GM18502 (cell line): Measurements from ENCODE around the gene ENO4.

Experiments
- ATAC-seq: cut with Tn5 transposase; IDR thresholded peaks from one replicate; pipeline ENCODE4 v1.9.1; 2021; ENCODE audit warnings: mild to moderate bottlenecking; ENCODE audit not compliant: unreplicated experiment, poor library complexity

Gene ENO4

DNA sequence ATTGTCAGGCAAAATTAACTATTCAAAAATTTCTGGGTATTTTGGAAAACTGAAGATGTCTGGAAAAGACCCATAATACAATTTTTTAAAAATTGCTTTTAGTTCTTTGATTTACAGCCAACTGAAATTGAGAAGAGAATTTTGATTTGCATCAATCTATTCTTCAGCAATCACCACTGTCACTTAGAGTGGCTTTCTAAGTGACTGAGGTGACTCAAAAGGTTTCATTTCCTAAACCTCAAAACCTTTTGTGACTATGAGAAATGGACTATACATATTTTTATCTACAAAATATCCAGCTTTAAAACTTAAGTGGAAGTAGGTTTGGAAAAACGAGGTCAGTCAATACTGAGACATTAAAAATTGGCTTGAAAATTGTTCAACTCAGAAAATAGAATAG lies 60.0 kb downstream of the ENO4 start:
- peak; percentile 71 for ATAC-seq

DNA sequence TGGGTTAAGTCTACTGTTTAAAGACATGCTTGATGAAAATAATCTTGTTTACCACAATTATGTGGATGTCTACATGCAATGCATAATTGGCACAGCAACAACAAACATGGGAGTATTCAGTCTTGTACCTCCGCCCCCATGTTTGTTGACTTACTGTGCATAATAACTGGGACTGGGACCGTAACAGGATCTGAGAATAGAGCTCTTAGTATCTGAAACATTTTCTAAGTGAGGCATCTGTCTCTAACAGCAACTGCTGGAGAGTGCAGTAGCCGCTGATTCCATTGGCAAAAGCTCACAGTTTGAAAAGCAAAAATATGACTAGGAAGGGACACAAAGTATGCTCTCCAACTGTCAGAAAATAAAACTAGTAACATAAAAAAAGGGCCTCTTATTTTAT lies 61.6 kb downstream of the ENO4 start:
- no peak for ATAC-seq

DNA sequence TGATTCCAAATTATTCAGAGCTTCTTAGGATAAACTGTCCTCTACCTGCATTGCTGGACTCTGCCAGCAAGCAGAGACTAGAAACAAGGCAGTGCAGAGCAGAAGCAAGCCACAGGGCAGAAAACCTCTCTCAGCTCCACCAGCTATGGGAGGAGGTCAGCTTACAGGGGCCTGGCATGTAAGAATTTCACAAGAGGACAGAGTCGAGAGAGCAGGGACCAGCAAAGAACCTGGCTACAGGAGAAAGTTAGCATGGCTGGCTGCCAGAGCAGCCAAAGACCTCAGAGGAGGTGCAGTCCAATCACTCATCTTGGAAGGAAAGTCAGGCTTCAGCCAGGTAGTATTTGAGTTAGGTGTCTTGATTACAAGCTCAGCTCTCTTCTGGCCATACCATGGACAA lies 62.9 kb downstream of the ENO4 start:
- no peak for ATAC-seq

DNA sequence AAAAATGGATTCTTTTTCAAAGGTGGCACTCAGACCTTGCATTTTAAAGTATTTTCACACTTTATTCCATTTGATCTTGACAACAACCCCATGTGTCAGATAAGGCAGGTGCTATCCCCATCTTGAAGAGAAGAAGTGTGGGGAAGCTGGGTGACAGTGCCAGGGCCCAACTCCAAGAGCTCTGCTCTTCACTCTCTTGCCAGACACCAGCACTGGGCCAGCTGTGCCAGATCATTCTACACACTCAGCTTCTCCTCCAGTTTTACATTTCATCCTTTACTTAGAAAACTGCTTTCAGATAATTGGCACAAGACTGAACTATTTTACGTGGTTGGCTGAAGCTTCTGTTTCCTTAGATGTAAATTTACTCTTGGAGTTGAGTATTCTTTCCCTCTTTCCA lies 64.4 kb downstream of the ENO4 start:
- ATAC-seq, result no peak

DNA sequence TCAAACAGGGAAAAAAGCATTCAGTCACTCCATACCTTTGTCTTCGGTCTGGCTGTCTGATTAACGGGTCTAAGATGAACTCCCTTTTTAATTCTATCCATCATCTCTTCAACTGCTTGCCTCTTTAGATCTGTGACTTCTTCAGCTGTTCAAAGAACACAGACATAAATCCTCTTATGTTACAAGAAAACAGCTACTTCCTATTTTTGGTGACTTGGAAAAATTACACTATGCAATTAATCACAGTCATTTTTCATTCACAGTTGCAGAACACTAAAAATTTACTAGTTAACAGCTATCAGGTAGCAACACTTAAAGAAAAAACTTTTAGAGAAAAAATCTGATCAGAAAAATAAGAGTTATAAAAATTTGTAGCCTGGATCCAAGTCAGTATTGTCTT lies 66.0 kb downstream of the ENO4 start:
- ATAC-seq, result no peak

DNA sequence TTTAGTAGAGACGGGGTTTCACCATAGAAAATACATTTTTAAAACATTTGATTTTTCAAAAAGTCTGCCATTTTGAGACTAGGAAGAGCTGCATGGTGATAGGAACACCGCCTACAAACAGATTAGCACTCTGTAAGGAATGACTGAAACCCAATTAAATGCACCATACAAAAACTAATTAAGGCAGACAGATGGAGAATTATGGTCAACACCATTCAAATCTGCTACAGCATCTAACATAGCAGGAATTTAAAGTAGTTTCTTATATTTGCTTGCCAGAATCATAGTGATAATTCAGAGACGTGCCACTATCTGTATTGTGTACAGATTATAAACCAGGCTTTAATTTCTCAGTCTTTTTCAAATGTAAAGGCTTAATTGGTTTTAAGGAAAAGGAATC lies 68.2 kb downstream of the ENO4 start:
- no peak for ATAC-seq

DNA sequence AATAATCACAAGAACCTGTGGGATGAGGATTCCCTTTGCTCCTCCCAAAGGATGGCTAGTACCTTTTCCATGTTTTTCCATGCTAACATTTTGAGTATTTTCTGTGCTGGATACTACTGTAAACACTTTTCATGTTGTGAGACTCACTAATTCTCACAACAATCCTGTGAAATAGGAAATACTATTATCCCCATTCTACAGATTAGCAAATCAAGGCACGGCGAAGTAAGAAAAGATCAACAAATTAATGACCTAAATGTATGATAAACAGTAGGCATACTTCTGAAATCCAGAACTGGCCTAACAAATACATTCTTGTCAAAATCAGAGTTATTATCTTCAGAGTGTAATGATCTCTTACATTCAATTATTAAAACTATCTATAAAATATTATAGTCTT lies 69.3 kb downstream of the ENO4 start:
- ATAC-seq, result no peak

DNA sequence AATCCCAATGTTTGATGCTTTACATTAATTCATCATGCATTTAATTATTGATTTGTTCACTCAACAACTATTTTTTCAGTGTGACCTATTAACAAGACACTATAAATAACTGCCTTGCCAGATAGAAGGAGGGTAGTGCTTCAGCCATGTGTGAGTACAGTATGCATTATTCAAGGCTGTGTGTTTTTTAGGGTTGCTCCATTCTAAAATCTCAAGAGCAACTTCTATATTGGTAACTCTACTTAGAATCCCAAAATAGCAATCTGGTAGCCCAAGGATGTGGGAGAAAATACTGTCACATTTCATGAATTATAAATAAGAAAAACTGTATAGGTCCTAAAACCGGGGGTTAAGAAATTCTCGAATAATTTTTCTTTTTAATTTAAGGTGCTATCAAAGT lies 69.9 kb downstream of the ENO4 start:
- no peak for ATAC-seq

DNA sequence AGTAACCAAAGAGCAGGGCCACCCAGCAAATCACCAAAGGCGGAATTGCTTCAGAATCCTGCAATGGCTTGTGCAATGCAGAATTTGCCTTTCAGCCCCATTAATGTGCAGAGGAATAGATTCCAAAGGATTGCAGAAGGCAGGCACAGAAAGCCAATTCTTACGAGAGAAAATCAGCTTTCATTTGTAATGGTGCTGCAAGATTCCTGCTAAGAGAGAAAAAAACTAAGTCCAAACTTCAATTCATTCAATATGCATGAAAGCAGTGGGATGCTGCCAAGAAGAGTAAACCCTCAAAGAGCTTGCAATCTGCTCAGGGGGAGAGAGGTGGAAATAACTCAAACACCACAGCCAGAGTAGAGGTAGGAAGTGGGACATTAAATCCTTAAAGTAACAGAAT lies 70.4 kb downstream of the ENO4 start:
- ATAC-seq, result no peak

DNA sequence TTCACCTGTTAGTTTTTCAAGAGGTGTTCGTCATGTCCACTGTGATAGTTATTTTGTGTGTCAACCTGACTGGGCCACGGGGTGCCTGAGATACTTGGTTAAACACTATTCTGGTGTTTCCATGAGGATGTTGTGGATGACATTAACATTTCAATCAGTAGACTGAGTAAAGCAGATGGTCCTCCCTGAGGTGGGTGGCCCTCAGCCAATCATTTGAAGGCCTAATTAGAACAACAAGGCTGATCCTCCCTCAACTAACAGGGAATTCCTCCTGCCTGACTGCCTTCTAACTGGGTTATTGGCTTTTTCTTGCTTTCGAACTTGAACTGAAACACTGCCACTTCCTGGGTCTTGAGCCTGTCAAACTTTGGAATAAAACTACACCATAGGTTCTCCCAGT lies 75.8 kb downstream of the ENO4 start:
- ATAC-seq, result no peak

DNA sequence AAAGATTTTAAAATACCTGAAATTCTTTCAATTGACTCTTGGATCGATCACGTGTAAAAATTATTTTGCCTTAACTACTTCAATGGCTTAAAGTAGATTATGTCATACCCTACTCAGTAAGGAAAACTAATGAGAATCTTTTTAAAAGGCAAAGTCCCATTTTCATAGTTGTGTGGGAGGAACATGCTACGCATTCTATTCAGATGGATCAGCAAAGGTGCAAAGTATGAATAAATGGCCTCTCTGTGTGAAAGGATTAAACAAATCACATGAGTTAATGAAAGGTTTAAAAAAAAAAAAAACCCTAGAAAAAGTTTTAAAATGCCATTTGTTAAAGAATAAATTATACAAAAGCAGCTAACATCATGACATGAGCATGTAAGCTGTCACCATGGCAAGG lies 77.1 kb downstream of the ENO4 start:
- ATAC-seq, result no peak

DNA sequence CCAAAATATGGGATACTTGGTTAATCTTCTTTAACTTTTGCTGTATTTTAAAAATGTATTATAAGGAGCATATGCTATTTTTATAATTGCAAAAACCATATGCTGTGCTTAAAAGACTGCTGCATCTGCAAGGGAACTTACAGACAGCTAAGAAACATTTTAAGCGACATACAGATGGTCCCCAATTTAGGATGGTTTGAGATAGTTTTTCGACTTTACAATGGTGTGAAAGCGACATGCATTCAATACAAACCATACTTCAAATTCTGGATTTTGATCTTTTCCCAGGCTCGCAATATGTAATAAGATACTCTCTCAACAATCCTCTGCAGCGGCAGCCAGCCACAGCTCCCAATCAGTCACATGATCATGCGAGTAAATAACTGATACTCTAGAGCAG lies 82.5 kb downstream of the ENO4 start:
- no peak for ATAC-seq
